SHP77 (cell line): ENCODE data around the gene RAPGEF1.
"Not testable (repeated sequence)": the region's sequence is repeated elsewhere in the genome, so short reads cannot be mapped to it uniquely, and the experiment has no call there.

ENCODE experiments used
- DNase-seq, 2 experiments: peaks; one replicate each; lab custom pipeline; 2025; lab: John Stamatoyannopoulos, UW

The RAPGEF1 gene

GRCh38 chr9:131731237-131731636, 8.6 kb downstream of the RAPGEF1 start:
- no peak for DNase-seq

DNA sequence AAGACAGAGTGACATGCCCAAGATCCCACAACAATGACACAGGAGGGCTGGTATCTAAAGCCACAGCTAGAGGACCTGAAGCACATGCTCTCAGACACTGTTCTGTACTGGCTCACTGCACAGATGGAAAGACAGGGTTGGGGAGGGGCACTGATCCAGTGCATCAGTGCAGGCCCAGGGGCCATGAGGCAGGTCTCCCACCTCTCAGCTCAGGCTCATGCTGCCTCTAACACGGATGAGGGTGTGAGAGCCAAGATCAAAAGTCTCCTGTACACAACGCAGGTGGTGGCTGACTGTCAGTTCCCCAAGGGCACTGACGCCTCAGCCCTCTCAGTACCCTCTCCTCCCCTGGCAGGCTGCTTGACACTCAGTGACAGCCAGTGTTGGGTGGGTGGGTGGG, 10.9 kb downstream of the RAPGEF1 start:
- DNase-seq = no peak

GRCh38 chr9:131728546-131728910, 11.3 kb downstream of the RAPGEF1 start:
- no peak for DNase-seq

GRCh38 chr9:131727795-131728545, 11.9 kb downstream of the RAPGEF1 start:
- no peak for DNase-seq

DNA sequence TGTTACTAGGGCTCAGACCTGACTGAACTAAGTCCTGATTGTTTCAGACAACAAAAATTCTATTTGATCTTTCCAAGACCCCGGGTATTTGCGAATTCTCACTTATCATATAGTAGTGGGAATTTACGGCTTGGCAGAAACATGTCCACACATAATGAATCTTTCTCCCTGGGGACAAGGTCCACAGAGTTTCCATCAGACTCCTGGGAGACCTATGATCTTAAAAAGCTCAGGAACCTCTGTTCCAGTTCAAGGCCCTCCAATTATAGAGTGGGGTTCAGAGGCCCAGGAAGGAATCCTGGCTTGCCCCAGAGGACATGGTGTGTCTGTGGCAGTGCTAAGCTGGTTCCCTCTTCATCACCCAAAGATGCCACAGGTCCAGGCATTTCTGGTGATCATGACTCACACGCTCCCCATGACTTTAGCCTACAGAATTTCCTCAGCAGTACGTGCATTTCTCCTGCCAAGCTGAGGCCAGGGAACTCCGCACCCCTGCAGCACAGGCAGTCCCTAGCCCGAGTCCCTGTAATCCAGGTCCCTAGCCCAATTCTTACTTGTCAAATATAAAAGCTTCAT, 12.6 kb downstream of the RAPGEF1 start:
- no peak for DNase-seq

- no peak for DNase-seq
Observed at GRCh38 chr9:131724683-131725082, 15.2 kb downstream of the RAPGEF1 start.

GRCh38 chr9:131723632-131724031, 16.2 kb downstream of the RAPGEF1 start:
- no peak for DNase-seq

DNA sequence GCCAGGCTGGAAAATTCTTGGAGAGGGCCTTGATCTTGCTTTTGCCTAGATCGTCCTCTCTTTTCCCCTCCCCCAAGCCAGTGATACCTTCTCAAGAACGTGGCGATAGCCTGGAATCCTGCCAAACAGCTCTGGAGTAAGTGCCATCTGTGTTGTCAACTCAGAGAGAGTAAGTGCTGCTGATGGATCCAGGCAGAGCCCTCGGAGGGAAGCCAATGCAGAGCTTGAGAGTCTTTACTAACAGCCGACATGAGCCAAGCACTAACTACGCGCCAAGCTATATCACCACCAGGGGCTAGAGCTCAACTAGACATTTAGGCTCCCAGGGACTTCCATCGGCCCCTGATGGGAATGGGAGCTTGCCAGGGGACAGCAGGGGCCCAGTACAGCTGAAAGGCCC, 17.6 kb downstream of the RAPGEF1 start:
- peak; percentile 39 to 45 for DNase-seq

DNA sequence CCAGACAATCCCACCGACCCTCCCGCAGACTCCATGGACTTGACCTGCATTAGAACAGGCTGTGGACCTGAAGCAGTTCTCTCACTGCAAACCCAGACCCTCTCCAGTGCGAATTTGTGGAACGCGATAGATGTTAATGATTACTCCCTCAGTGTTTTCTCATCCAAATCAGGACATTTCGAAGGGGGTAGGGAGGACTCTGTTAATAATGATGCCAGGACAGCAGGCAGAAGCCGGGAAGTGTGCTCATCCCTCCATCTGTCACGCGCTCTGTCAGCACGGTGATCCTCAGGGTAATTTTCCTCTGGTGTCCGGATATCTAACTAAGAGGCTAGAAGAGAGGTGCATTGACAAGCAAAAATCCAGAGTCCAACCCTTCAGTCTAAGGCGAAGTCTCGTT, 18.8 kb downstream of the RAPGEF1 start:
- no peak for DNase-seq

GRCh38 chr9:131720330-131720729, 19.5 kb downstream of the RAPGEF1 start:
- no peak for DNase-seq

GRCh38 chr9:131719262-131719908, 20.5 kb downstream of the RAPGEF1 start:
- no peak for DNase-seq

- DNase-seq = no peak
Observed at GRCh38 chr9:131717719-131718460, 22.0 kb downstream of the RAPGEF1 start.

- no peak for DNase-seq
Observed at GRCh38 chr9:131715906-131716305, 24.0 kb downstream of the RAPGEF1 start.

GRCh38 chr9:131714821-131715220, 25.1 kb downstream of the RAPGEF1 start:
- DNase-seq = no peak

GRCh38 chr9:131714161-131714646, 25.7 kb downstream of the RAPGEF1 start:
- no peak for DNase-seq

DNA sequence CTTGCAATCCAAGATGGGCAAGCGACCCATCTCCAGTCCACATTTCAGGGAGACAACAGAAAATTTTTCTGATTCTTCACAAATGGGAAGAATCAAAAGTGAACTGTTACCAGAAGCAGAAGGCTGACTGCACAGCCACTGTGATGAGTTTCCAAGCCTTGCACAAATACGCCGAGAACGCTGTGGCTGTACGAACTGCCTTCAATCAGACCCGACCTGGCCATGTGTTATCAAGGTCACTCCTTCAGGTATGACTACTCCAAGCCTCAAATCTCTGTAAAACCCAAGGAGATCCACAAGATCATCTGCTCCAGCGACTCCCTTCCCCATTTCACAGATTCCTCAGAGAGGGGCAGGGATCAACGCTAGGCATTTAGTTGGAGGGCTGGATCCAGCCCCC, 26.9 kb downstream of the RAPGEF1 start:
- DNase-seq = no peak

GRCh38 chr9:131712151-131712716, 27.6 kb downstream of the RAPGEF1 start:
- no peak for DNase-seq

- no peak for DNase-seq
Observed at GRCh38 chr9:131709771-131710431, 30.0 kb downstream of the RAPGEF1 start.

- DNase-seq = not testable (repeated sequence)
Observed at GRCh38 chr9:131709010-131709770, 30.7 kb downstream of the RAPGEF1 start.

DNA sequence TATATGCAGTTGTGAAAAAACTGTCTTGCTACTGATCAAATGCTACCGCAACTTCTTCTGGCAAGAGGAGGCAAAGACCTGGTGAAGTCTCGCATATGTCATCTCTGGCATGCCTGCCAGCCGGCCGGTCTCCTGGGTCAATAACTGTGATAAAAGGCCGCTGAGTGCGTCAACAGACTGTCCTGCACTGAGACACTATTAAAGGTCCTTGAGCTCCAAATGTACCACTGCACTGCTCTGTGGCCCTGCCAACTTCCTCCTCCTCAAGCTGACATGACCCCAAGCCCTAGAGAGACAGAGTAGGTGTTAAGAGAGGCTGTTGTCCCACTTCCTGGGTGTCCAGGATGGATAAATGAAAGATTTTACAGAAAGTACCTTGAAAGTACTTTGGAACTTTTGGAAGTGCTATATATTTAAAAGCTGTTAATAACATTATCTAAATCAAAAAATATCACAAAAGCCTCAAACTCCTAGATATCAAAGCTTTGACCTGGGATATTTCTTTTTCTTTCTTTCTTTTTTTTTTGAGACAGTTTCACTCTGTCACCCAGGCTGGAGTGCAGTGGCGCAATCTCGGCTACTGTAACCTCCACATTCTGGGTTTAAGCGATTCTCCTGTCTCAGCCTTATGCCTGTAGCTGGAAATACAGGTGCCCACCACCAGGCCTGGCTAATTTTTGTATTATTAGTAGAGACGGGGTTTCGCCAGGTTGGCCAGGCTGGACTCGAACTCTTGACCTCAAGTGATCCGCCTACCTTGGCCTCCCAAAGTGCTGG, 31.5 kb downstream of the RAPGEF1 start:
- peak in 1 of 2 experiments; percentile 31 for DNase-seq
